K562 (cell line): ENCODE measurements around the gene GNA15. TPM values are rescaled to one million over a fixed set of nuclear protein-coding genes. Genes with fewer than 3 reads are reported as not detected.

Experiments
- CHAMP1 ChIP-seq: fragments of 450-650 bp; IDR thresholded peaks from 2 replicates; pipeline ENCODE4 v1.6.1; 2016; ENCODE audit warnings: mild to moderate bottlenecking
- GATAD2A ChIP-seq: fragments of 450-650 bp; IDR thresholded peaks from 2 replicates; pipeline ENCODE4 v1.6.1; 2017
- HMGN3 ChIP-seq: IDR thresholded peaks from 2 replicates; pipeline ENCODE4 v1.6.1; 2011; ENCODE audit warnings: borderline replicate concordance, low read depth, mild to moderate bottlenecking, mixed read lengths, low read length; ENCODE audit not compliant: insufficient read length; ENCODE audit errors: extremely low read depth
- JUND ChIP-seq, 2 experiments: IDR thresholded peaks; 2 replicates in 1 of 2; 3 replicates in 1 of 2; pipeline ENCODE4 v1.6.1; 2011; ENCODE audit warnings: borderline replicate concordance in 2 of 2, low read depth in 2 of 2, low read length in 2 of 2, improper control_type of control experiment in 1 of 2, missing biosample characterization in 1 of 2, missing genetic modification characterization in 1 of 2, missing genetic modification reagents in 1 of 2
- KLF6 ChIP-seq: fragments of 250-450 bp; sonication (Bioruptor Pico); IDR thresholded peaks from 2 replicates; pipeline ENCODE4 v1.4.0; 2020; ENCODE audit warnings: mild to moderate bottlenecking, moderate library complexity, borderline replicate concordance
- MAFK ChIP-seq: IDR thresholded peaks from 2 replicates; pipeline ENCODE4 v1.6.1; 2011; ENCODE audit warnings: low read length, improper control_type of control experiment
- NELFE ChIP-seq: IDR thresholded peaks from 2 replicates; pipeline ENCODE4 v1.6.1; 2011; ENCODE audit warnings: mild to moderate bottlenecking; ENCODE audit not compliant: insufficient read depth, insufficient read length
- POLR2AphosphoS5 ChIP-seq: IDR thresholded peaks from 2 replicates; pipeline ENCODE4 v1.6.1; 2011; ENCODE audit warnings: mild to moderate bottlenecking, low read depth, low read length, moderate library complexity; ENCODE audit not compliant: control insufficient read depth, insufficient read depth
- RBFOX2 ChIP-seq: fragments of 200-400 bp; formaldehyde crosslinking; IDR thresholded peaks from 2 replicates; pipeline ENCODE4 v1.6.1; 2017; ENCODE audit warnings: low read depth, mild to moderate bottlenecking, low read length, moderate library complexity
- RCOR1 ChIP-seq, 2 experiments: IDR thresholded peaks; 2 replicates each; pipeline ENCODE4 v1.6.1; 2012; ENCODE audit warnings: low read depth in 2 of 2, low read length in 2 of 2, borderline replicate concordance in 1 of 2, improper control_type of control experiment in 1 of 2
- TAF1 ChIP-seq: IDR thresholded peaks from 2 replicates; pipeline ENCODE4 v1.6.1; 2011; ENCODE audit warnings: mild to moderate bottlenecking, low read length, moderate library complexity; ENCODE audit not compliant: insufficient read depth, control insufficient read depth, severe bottlenecking; ENCODE audit errors: extremely low read depth
- TAF15 ChIP-seq: fragments of 200-400 bp; formaldehyde crosslinking; IDR thresholded peaks from 2 replicates; pipeline ENCODE4 v1.6.1; 2017; ENCODE audit warnings: mild to moderate bottlenecking, low read depth, low read length, moderate library complexity
- TRIM24 ChIP-seq, 2 experiments: fragments of 450-650 bp; IDR thresholded peaks; 2 replicates each; pipeline ENCODE4 v1.6.1; 2016
- XRCC4 ChIP-seq: IDR thresholded peaks from one replicate; pipeline ENCODE4 v1.6.1; 2011; ENCODE audit not compliant: insufficient read depth, insufficient read length; ENCODE audit errors: extremely low read depth
- ZNF407 ChIP-seq: fragments of 450-650 bp; IDR thresholded peaks from 2 replicates; pipeline ENCODE4 v1.6.1; 2016; ENCODE audit warnings: low read depth
- polyA plus RNA-seq, 8 experiments: library from polyadenylated mRNA; depleted of rRNA in 4 of 8; stranded (reverse) in 5 of 8; unstranded in 3 of 8; fragments of >200 nt; fragmentation: Nextera tagmentation in 2 of 8; fragmentation: Illumina TruSeq in 1 of 8; extraction: Ambion mirVana in 2 of 8; extraction: Trizol in 1 of 8; gene quantifications; 2 replicates each; pipeline versions ENCODE4 v1.2.1 to v1.2.3, GENCODE V29; 2011 to 2014; ENCODE audit warnings: inconsistent platforms in 1 of 8, missing spikeins in 1 of 8
- total RNA-seq, 7 experiments: library from RNA; depleted of rRNA in 6 of 7; stranded (reverse); fragments of >200 nt in 6 of 7; fragmentation: Illumina TruSeq in 2 of 7; extraction: Trizol in 2 of 7; gene quantifications; 2 replicates each; pipeline versions ENCODE4 v1.2.1 to v1.2.3, GENCODE V29; 2011 to 2021; ENCODE audit warnings: low replicate concordance in 1 of 7

Gene GNA15
- total and polyA plus RNA-seq, 9 of the 15 experiments (the other 6 are each of a cell fraction or from before 2014, with no cell fraction given): 0.03 to 0.24 (median 0.11) TPM; not detected in 1

GRCh38 chr19:3185461-3186159 is 49.8 kb downstream of the GNA15 start, which contains the start of gene NCLN (continued):
- TF ChIP-seq JUND (IDR thresholded peaks at IDR 0.05; ENCODE audit: borderline replicate concordance, low read depth, low read length) (0 out of 2 replicates have a peak, but pooled peaks have one; percentile 3), JUND (tag; IDR thresholded peaks at IDR 0.05; ENCODE audit: borderline replicate concordance, low read depth, low read length) (no peak; the same call in 2 of the 3 replicates), HMGN3 (no peak), NELFE (no peak), MAFK (no peak), KLF6 (CRISPR knock-in tag) (0 out of 2 replicates have a peak, but pooled peaks have one; percentile 8), XRCC4 (no peak), TAF15 (no peak), RCOR1 (IDR thresholded peaks at IDR 0.05; ENCODE audit: borderline replicate concordance in 1 of 2, low read depth in 2 of 2, low read length in 2 of 2) (0 out of 4 replicates have a peak, but pooled peaks of 1 of the 2 experiments have one; percentile 7), POLR2AphosphoS5 (peak; percentile 61), TRIM24 (IDR thresholded peaks at IDR 0.05) (peak in 1 of 2 experiments; percentile 11; a peak in 1 of 4 replicates), ZNF407 (no peak), GATAD2A (no peak), TAF1 (peak; percentile 55), CHAMP1 (no peak), RBFOX2 (peak; percentile 79)
